ENCODE data around the gene C10orf90. TPM values are rescaled to one million over a fixed set of nuclear protein-coding genes. Genes with fewer than 3 reads are reported as not detected.

The C10orf90 gene
- total RNA-seq, 1 donor from 2014 or later: not detected

DNA sequence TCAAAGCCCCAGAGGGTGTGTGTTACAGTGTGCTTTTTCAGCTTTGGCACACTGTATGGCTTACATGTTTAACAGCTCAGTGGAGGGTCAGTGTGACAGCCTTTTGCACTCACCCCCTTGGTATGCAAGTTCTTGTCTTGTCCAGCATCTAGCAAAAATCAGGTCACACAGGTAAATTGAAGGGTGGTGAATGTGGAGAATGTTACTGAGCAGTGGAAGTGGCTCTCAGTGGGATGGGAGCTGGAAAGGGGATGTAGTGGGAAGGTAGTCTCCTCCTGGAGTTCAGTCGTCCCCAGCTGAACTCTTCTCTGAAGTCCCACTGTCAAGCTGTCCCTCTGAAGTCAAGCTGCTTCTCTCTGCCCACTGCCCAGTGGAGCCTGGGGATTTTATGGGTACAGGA, 21.0 kb upstream of the C10orf90 start:
- Mint-ChIP-seq H3K9me3 (ENCODE audit: unreplicated experiment) (peaks cover 4% of the 10 kb centered on the region), H3K27me3 (ENCODE audit: unreplicated experiment) (peaks cover 3% of the 10 kb centered on the region), H3K4me1 (ENCODE audit: unreplicated experiment) (peaks cover 3% of the 10 kb centered on the region), H3K36me3 (ENCODE audit: low read depth, unreplicated experiment) (no peaks in the 10 kb centered on the region), H3K27ac (ENCODE audit: unreplicated experiment) (no peak overlapping the region), H3K4me3 (ENCODE audit: unreplicated experiment) (no peak overlapping the region)
- no peak for TF ChIP-seq CTCF (IDR thresholded peaks at IDR 0.05; ENCODE audit: unreplicated experiment)
- DNase-seq (ENCODE audit: low spot score): no peak

GRCh38 chr10:126690534-126690933, 20.0 kb upstream of the C10orf90 start:
- H3K4me3 Mint-ChIP-seq (ENCODE audit: unreplicated experiment): no peak overlapping the region
- no peak for DNase-seq (ENCODE audit: low spot score)
- no peaks in the 10 kb centered on the region for H3K36me3 Mint-ChIP-seq (ENCODE audit: low read depth, unreplicated experiment)
- peaks cover 4% of the 10 kb centered on the region for H3K9me3 Mint-ChIP-seq (ENCODE audit: unreplicated experiment)
- no peak overlapping the region for H3K27ac Mint-ChIP-seq (ENCODE audit: unreplicated experiment)
- peaks cover 7% of the 10 kb centered on the region for H3K27me3 Mint-ChIP-seq (ENCODE audit: unreplicated experiment)
- no peak for TF ChIP-seq CTCF (IDR thresholded peaks at IDR 0.05; ENCODE audit: unreplicated experiment)
- H3K4me1 Mint-ChIP-seq (ENCODE audit: unreplicated experiment): peaks cover 3% of the 10 kb centered on the region

DNA sequence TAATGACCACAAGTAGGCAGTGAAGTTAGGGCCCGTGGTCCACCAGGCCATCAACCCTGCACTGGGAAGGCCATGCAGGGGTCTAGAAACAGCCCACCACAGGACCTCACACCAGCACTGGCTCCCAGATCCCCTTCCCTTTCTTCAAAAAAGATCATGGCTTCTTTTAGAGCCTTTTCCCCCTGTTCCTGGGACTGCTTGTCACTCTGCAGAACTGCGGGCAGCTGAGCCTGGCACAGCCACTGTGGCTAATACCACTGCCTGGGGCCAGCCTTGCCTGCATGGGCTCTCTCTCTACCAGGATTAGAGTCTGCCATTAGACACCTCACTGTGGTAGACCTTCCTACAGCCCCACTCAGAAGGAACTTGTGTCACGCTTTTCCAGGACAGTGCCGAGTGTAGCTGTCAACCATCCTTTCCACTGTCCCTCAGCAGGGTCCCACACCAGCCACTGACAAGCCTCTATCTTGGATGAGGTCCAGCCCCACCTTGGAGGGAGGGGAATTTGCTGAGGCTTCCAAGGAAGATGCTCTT, 19.0 kb upstream of the C10orf90 start:
- Mint-ChIP-seq H3K27ac (ENCODE audit: unreplicated experiment) (no peak overlapping the region), H3K27me3 (ENCODE audit: unreplicated experiment) (peaks cover 7% of the 10 kb centered on the region), H3K36me3 (ENCODE audit: low read depth, unreplicated experiment) (no peaks in the 10 kb centered on the region), H3K4me3 (ENCODE audit: unreplicated experiment) (no peak overlapping the region), H3K4me1 (ENCODE audit: unreplicated experiment) (peaks cover 3% of the 10 kb centered on the region), H3K9me3 (ENCODE audit: unreplicated experiment) (peaks cover 4% of the 10 kb centered on the region)
- DNase-seq (ENCODE audit: low spot score): no peak
- TF ChIP-seq CTCF (IDR thresholded peaks at IDR 0.05; ENCODE audit: unreplicated experiment): no peak

- H3K4me1 Mint-ChIP-seq (ENCODE audit: unreplicated experiment): peaks cover 3% of the 10 kb centered on the region
- no peaks in the 10 kb centered on the region for H3K36me3 Mint-ChIP-seq (ENCODE audit: low read depth, unreplicated experiment)
- no peak overlapping the region for H3K27ac Mint-ChIP-seq (ENCODE audit: unreplicated experiment)
- H3K9me3 Mint-ChIP-seq (ENCODE audit: unreplicated experiment): peaks cover 3% of the 10 kb centered on the region
- H3K4me3 Mint-ChIP-seq (ENCODE audit: unreplicated experiment): no peak overlapping the region
- no peak for DNase-seq (ENCODE audit: low spot score)
- H3K27me3 Mint-ChIP-seq (ENCODE audit: unreplicated experiment): peaks cover 4% of the 10 kb centered on the region
- no peak for TF ChIP-seq CTCF (IDR thresholded peaks at IDR 0.05; ENCODE audit: unreplicated experiment)
Observed at GRCh38 chr10:126687121-126687606, 16.7 kb upstream of the C10orf90 start.

- Mint-ChIP-seq H3K4me3 (ENCODE audit: unreplicated experiment) (no peak overlapping the region), H3K27ac (ENCODE audit: unreplicated experiment) (no peak overlapping the region), H3K36me3 (ENCODE audit: low read depth, unreplicated experiment) (no peaks in the 10 kb centered on the region), H3K9me3 (ENCODE audit: unreplicated experiment) (no peaks in the 10 kb centered on the region), H3K27me3 (ENCODE audit: unreplicated experiment) (peaks cover 4% of the 10 kb centered on the region), H3K4me1 (ENCODE audit: unreplicated experiment) (peaks cover 3% of the 10 kb centered on the region)
- no peak for DNase-seq (ENCODE audit: low spot score)
- TF ChIP-seq CTCF (IDR thresholded peaks at IDR 0.05; ENCODE audit: unreplicated experiment): no peak
Observed at GRCh38 chr10:126686719-126687118, 16.2 kb upstream of the C10orf90 start.

Data from endothelial cell (in vitro differentiated cells).